H1 (cell line): ENCODE data around the gene BAIAP2. TPM values are rescaled to one million over a fixed set of nuclear protein-coding genes. Genes with fewer than 3 reads are reported as not detected.

Experiments used
- CTCF ChIA-PET: fragments of 300-600 bp; sonication (Branson Sonifier 250); formaldehyde crosslinking; loops from one replicate; lab custom pipeline; 2021; ENCODE audit not compliant: partially characterized antibody; lab: Charles Lee
- POLR2A ChIA-PET: fragments of 300-600 bp; sonication (Branson Sonifier 250); formaldehyde crosslinking; loops from one replicate; lab custom pipeline; 2021; ENCODE audit warnings: inconsistent platforms; ENCODE audit not compliant: partially characterized antibody; lab: Charles Lee
- DNase-seq, 2 experiments: peaks; one replicate each; pipeline versions ENCODE4 v3.0.0 to v3.0.0-alpha.2; 2010 to 2022; ENCODE audit warnings: low spot score in 2 of 2, low read depth in 1 of 2, mixed read lengths in 1 of 2
- FAIRE-seq: peaks from 2 replicates; lab custom pipeline; 2011; peaks lifted over from hg19 to GRCh38; lab: Jason Lieb, UNC
- H2AFZ ChIP-seq: 2 replicates; pipeline ENCODE4 v1.8.1; 2012; ENCODE audit warnings: low read length, inconsistent platforms
- H2AK5ac ChIP-seq: 2 replicates; pipeline ENCODE4 v1.6.1; 2013; ENCODE audit warnings: low read depth, low read length
- H2BK120ac ChIP-seq: replicated peaks from 2 replicates; pipeline ENCODE3; 2013; ENCODE audit warnings: low read depth, low read length, inconsistent platforms
- H2BK12ac ChIP-seq: 2 replicates; pipeline ENCODE4 v1.6.1; 2013; ENCODE audit warnings: low read depth, low read length
- H2BK15ac ChIP-seq: 2 replicates; pipeline ENCODE4 v1.6.1; 2013; ENCODE audit warnings: low read length
- H2BK20ac ChIP-seq: 2 replicates; pipeline ENCODE4 v1.6.1; 2013; ENCODE audit warnings: low read length
- H2BK5ac ChIP-seq: 2 replicates; pipeline ENCODE4 v1.6.1; 2013; ENCODE audit warnings: low read depth, low read length
- H3K14ac ChIP-seq: 2 replicates; pipeline ENCODE4 v1.6.1; 2013; ENCODE audit warnings: inconsistent platforms; ENCODE audit not compliant: insufficient read length
- H3K18ac ChIP-seq: 2 replicates; pipeline ENCODE4 v1.6.1; 2013; ENCODE audit warnings: low read length; ENCODE audit errors: extremely low read depth
- H3K23ac ChIP-seq: 2 replicates; pipeline ENCODE4 v1.6.1; 2013; ENCODE audit warnings: inconsistent platforms; ENCODE audit not compliant: insufficient read length
- H3K23me2 ChIP-seq: 2 replicates; pipeline ENCODE4 v1.6.1; 2013; ENCODE audit warnings: low read depth, low read length
- H3K27ac ChIP-seq: 2 replicates; pipeline ENCODE4 v1.6.1; 2011; ENCODE audit warnings: low read depth, low read length, inconsistent platforms
- H3K27me3 ChIP-seq, 4 experiments: replicated peaks in 1 of 4; 1 replicate in 1 of 4; 2 replicates in 3 of 4; pipeline versions ENCODE4 v1.6.1 to v1.8.1; 2011 to 2013; ENCODE audit warnings: low read length in 3 of 4, mild to moderate bottlenecking in 3 of 4, inconsistent platforms in 2 of 4, mixed read lengths in 2 of 4, moderate library complexity in 1 of 4; ENCODE audit not compliant: control insufficient read depth in 3 of 4, insufficient read depth in 3 of 4; ENCODE audit errors: extremely low read depth in 1 of 4
- H3K36me3 ChIP-seq, 4 experiments: 2 replicates each; pipeline versions ENCODE4 v1.6.1 to v1.8.1; 2011 to 2013; ENCODE audit warnings: mild to moderate bottlenecking in 4 of 4, low read length in 3 of 4, moderate library complexity in 2 of 4, control low read depth in 1 of 4, inconsistent platforms in 1 of 4; ENCODE audit not compliant: insufficient read depth in 4 of 4, control insufficient read depth in 2 of 4
- H3K4ac ChIP-seq: replicated peaks from 2 replicates; pipeline ENCODE3; 2013; ENCODE audit warnings: low read length, low read depth, mixed read lengths, inconsistent platforms; ENCODE audit not compliant: insufficient read length
- H3K4me1 ChIP-seq, 4 experiments: replicated peaks in 1 of 4; 1 replicate in 1 of 4; 2 replicates in 3 of 4; pipeline versions ENCODE4 v1.6.1 to v1.8.1; 2011 to 2013; ENCODE audit warnings: low read length in 3 of 4, inconsistent platforms in 2 of 4, mixed read lengths in 1 of 4; ENCODE audit not compliant: insufficient read depth in 4 of 4, control insufficient read depth in 3 of 4
- H3K4me2 ChIP-seq, 2 experiments: 2 replicates each; pipeline versions ENCODE4 v1.6.1 to v1.8.1; 2011 to 2013; ENCODE audit warnings: low read depth in 2 of 2, low read length in 2 of 2, control low read depth in 1 of 2, inconsistent platforms in 1 of 2, mild to moderate bottlenecking in 1 of 2; ENCODE audit not compliant: insufficient read depth in 1 of 2
- H3K4me3 ChIP-seq, 4 experiments: fragments of 200-600, 300-600 bp in 1 of 4; sonication (generic), shearing (Covaris generic), sonication (Bioruptor Twin) in 1 of 4; 2 replicates each; pipeline versions ENCODE4 v1.5.1 to v1.8.1; 2011 to 2016; ENCODE audit warnings: low read length in 4 of 4, low read depth in 3 of 4, control low read depth in 2 of 4, inconsistent platforms in 2 of 4, mild to moderate bottlenecking in 2 of 4, mixed read lengths in 1 of 4, moderate library complexity in 1 of 4; ENCODE audit not compliant: insufficient read depth in 2 of 4; ENCODE audit errors: extremely low read depth in 1 of 4
- H3K56ac ChIP-seq: replicated peaks from 2 replicates; pipeline ENCODE3; 2013; ENCODE audit warnings: low read depth, mild to moderate bottlenecking, mixed read lengths, low read length, inconsistent platforms; ENCODE audit not compliant: insufficient read length
- H3K79me1 ChIP-seq: 2 replicates; pipeline ENCODE4 v1.6.1; 2013; ENCODE audit warnings: low read depth, low read length, control low read depth
- H3K79me2 ChIP-seq, 2 experiments: 2 replicates each; pipeline versions ENCODE4 v1.6.1 to v1.8.1; 2012 to 2013; ENCODE audit warnings: low read length in 2 of 2, mild to moderate bottlenecking in 2 of 2, inconsistent platforms in 1 of 2; ENCODE audit not compliant: insufficient read depth in 2 of 2, control insufficient read depth in 1 of 2
- H3K9ac ChIP-seq, 4 experiments: replicated peaks in 1 of 4; 1 replicate in 1 of 4; 2 replicates in 3 of 4; pipeline versions ENCODE4 v1.6.1 to v1.8.1; 2011 to 2013; ENCODE audit warnings: low read depth in 3 of 4, low read length in 3 of 4, control low read depth in 2 of 4, mild to moderate bottlenecking in 2 of 4, moderate library complexity in 2 of 4, inconsistent platforms in 1 of 4; ENCODE audit errors: extremely low read depth in 1 of 4
- H3K9me3 ChIP-seq, 2 experiments: 2 replicates each; pipeline versions ENCODE4 v1.6.1 to v1.8.1; 2012 to 2013; ENCODE audit warnings: mild to moderate bottlenecking in 2 of 2, moderate library complexity in 2 of 2, control low read depth in 1 of 2, inconsistent platforms in 1 of 2, low read depth in 1 of 2, low read length in 1 of 2, mixed read lengths in 1 of 2; ENCODE audit not compliant: insufficient read depth in 2 of 2
- H4K20me1 ChIP-seq, 2 experiments: replicated peaks in 1 of 2; 2 replicates each; pipeline versions ENCODE3 to v1.8.1; 2011 to 2013; ENCODE audit warnings: inconsistent platforms in 2 of 2, low read length in 2 of 2, mild to moderate bottlenecking in 1 of 2; ENCODE audit not compliant: insufficient read depth in 2 of 2, control insufficient read depth in 1 of 2
- H4K5ac ChIP-seq: 2 replicates; pipeline ENCODE4 v1.6.1; 2013; ENCODE audit warnings: low read length, low read depth, mixed read lengths, inconsistent platforms; ENCODE audit not compliant: insufficient read length
- H4K8ac ChIP-seq: 2 replicates; pipeline ENCODE4 v1.8.0; 2013; ENCODE audit warnings: mild to moderate bottlenecking, moderate library complexity, low read length, inconsistent platforms; ENCODE audit not compliant: insufficient read depth; ENCODE audit errors: extremely low read depth
- H4K91ac ChIP-seq: replicated peaks from 2 replicates; pipeline ENCODE3; 2013; ENCODE audit warnings: low read length, mixed read lengths, inconsistent platforms; ENCODE audit not compliant: insufficient read length
- ATF2 ChIP-seq: IDR thresholded peaks from 2 replicates; pipeline ENCODE4 v1.6.1; 2012; ENCODE audit warnings: low read length, inconsistent platforms
- CBX5 ChIP-seq: fragments of 300-800, 300-1000 bp; sonication (generic); IDR thresholded peaks from 2 replicates; pipeline ENCODE4 v1.7.1; 2016; ENCODE audit warnings: antibody characterized with exemption, low read length, low read depth
- CBX8 ChIP-seq: fragments of 300-800, 300-1000 bp; sonication (generic); IDR thresholded peaks from 2 replicates; pipeline ENCODE4 v1.7.1; 2016; ENCODE audit warnings: low read depth, low read length, borderline replicate concordance
- CEBPB ChIP-seq: IDR thresholded peaks from 2 replicates; pipeline ENCODE4 v1.6.1; 2012; ENCODE audit warnings: low read depth, low read length
- CHD2 ChIP-seq: IDR thresholded peaks from 2 replicates; pipeline ENCODE4 v1.6.1; 2012; ENCODE audit warnings: low read length, improper control_type of control experiment
- FOSL1 ChIP-seq: IDR thresholded peaks from 2 replicates; pipeline ENCODE4 v1.6.1; 2011; ENCODE audit warnings: mild to moderate bottlenecking, low read depth, low read length, moderate library complexity; ENCODE audit not compliant: insufficient read depth
- JUND ChIP-seq: IDR thresholded peaks from 2 replicates; pipeline ENCODE4 v1.6.1; 2011; ENCODE audit warnings: mild to moderate bottlenecking, improper control_type of control experiment, low read length
- KDM1A ChIP-seq: fragments of 200-600, 300-600 bp; sonication (generic); IDR thresholded peaks from 2 replicates; pipeline ENCODE4 v1.7.1; 2016; ENCODE audit warnings: mild to moderate bottlenecking, low read length, borderline replicate concordance
- POLR2AphosphoS5 ChIP-seq: IDR thresholded peaks from 2 replicates; pipeline ENCODE4 v1.6.1; 2011; ENCODE audit warnings: low read depth, low read length
- SIX5 ChIP-seq: IDR thresholded peaks from 2 replicates; pipeline ENCODE4 v1.6.1; 2011; ENCODE audit warnings: mild to moderate bottlenecking, low read depth, low read length
- SP4 ChIP-seq: IDR thresholded peaks from 2 replicates; pipeline ENCODE4 v1.6.1; 2012; ENCODE audit warnings: low read length, inconsistent platforms
- SUZ12 ChIP-seq: fragments of 200-600 bp; sonication (generic); IDR thresholded peaks from 2 replicates; pipeline ENCODE4 v1.6.1; 2012; ENCODE audit warnings: mild to moderate bottlenecking, inconsistent platforms, low read length, moderate library complexity, mixed read lengths
- TBP ChIP-seq: IDR thresholded peaks from 2 replicates; pipeline ENCODE4 v1.6.1; 2011; ENCODE audit warnings: low read depth, low read length, improper control_type of control experiment
- TEAD4 ChIP-seq: IDR thresholded peaks from 2 replicates; pipeline ENCODE4 v1.6.1; 2012; ENCODE audit warnings: low read depth, low read length, inconsistent platforms, mixed read lengths
- WGBS, 2 experiments: shearing (Covaris generic) in 1 of 2; methylation state at CpG; one replicate each; pipeline versions ENCODE4 v1.1.6 to v1.1.7; 2013 to 2015; ENCODE audit warnings: low lambda C conversion rate in 2 of 2, mixed read lengths in 2 of 2, inconsistent platforms in 1 of 2, low coverage in 1 of 2, missing lambda C conversion rate in 1 of 2; ENCODE audit not compliant: insufficient replicate concordance in 2 of 2, insufficient coverage in 1 of 2, insufficient read length in 1 of 2; ENCODE audit errors: extremely low coverage in 1 of 2, missing lambda C conversion rate in 1 of 2; 5-methylcytosine and 5-hydroxymethylcytosine counted together
- polyA plus RNA-seq, 7 experiments: library from polyadenylated mRNA; depleted of rRNA in 3 of 7; stranded (reverse) in 5 of 7; unstranded in 2 of 7; fragments of >200 nt in 5 of 7; fragments of 200-250 nt in 2 of 7; gene quantifications; 1 replicate in 5 of 7; 2 replicates in 1 of 7; 4 replicates in 1 of 7; pipeline versions ENCODE4 v1.2.1 to v1.2.3, GENCODE V29; 2011 to 2013; ENCODE audit warnings: missing spikeins in 2 of 7, mixed read lengths in 2 of 7
- total RNA-seq: library from RNA; stranded (reverse); fragmentation: NEBNext Ultra II Directional; extraction: Animal tissue kit (Norgen Biotek cat#: 25700); gene quantifications from 2 replicates; pipeline ENCODE4 v1.2.1, GENCODE V29; 2021

Gene BAIAP2
- total and polyA plus RNA-seq, 2 of the 8 experiments (the other 6 are each of a cell fraction or from before 2014, with no cell fraction given) = 10.0 to 22.8 TPM

- H3K4me2 ChIP-seq = no peak overlapping the region
- no peaks in the 10 kb centered on the region for H3K27me3 ChIP-seq
- H4K8ac ChIP-seq = no peak overlapping the region
- no peaks in the 10 kb centered on the region for H3K79me1 ChIP-seq
- H3K14ac ChIP-seq = no peak overlapping the region
- peaks cover 0 to 9% (median 6%) of the 10 kb centered on the region in 4 experiments; a peak in 5 of 7 replicates for H3K4me1 ChIP-seq
- H2AFZ ChIP-seq = no peak overlapping the region
- peaks cover 0 to 2% of the 10 kb centered on the region in 2 experiments for H4K20me1 ChIP-seq
- H2BK20ac ChIP-seq = no peak overlapping the region
- no peaks in the 10 kb centered on the region for H3K23me2 ChIP-seq
- no peak overlapping the region for H3K23ac ChIP-seq
- no peak overlapping the region for H3K27ac ChIP-seq
- H3K4me3 ChIP-seq = no peak overlapping the region
- H3K79me2 ChIP-seq = no peaks in the 10 kb centered on the region
- DNase-seq (no peak), FAIRE-seq (no peak)
- H3K18ac ChIP-seq = no peak overlapping the region
- CTCF ChIA-PET = interaction anchor here (7.6 kb wide), 1 partner anchor 58 kb away, joined by 103 read pairs; no protein-coding TSS in a partner anchor
- no peak overlapping the region for H2BK5ac ChIP-seq
- H3K9me3 ChIP-seq = no peaks in the 10 kb centered on the region
- 92% methylated on average over 10 of the region's 10 CpGs; no CpG with 5 or more reads in 1 of the 2 experiments for WGBS, 2 experiments
- no peak overlapping the region for H3K9ac ChIP-seq
- H3K4ac ChIP-seq = no peak overlapping the region
- no peak overlapping the region for H2AK5ac ChIP-seq
- TF ChIP-seq ATF2 = no peak
- TF ChIP-seq CBX5 = no peak
- no peak for TF ChIP-seq TBP
- no peak for TF ChIP-seq CEBPB
- TF ChIP-seq KDM1A = no peak
- no peak for TF ChIP-seq CBX8
- no peak for TF ChIP-seq FOSL1
- no peak for TF ChIP-seq SIX5
- TF ChIP-seq TEAD4 = no peak
- no peak for TF ChIP-seq SP4
- TF ChIP-seq JUND = no peak
- no peak for TF ChIP-seq SUZ12
- no peak for TF ChIP-seq CHD2
- no peak for TF ChIP-seq POLR2AphosphoS5
- H2BK15ac ChIP-seq = no peak overlapping the region
- no peak overlapping the region for H2BK12ac ChIP-seq
- POLR2A ChIA-PET = no interaction called here
- no peak overlapping the region for H2BK120ac ChIP-seq
- H4K91ac ChIP-seq = no peak overlapping the region
- no peak overlapping the region for H3K56ac ChIP-seq
- no peak overlapping the region for H4K5ac ChIP-seq
- H3K36me3 ChIP-seq = no peaks in the 10 kb centered on the region
These were observed 65.7 kb downstream of the BAIAP2 start for GRCh38 chr17:81100668-81101067.
